PC-9 (cell line): Measurements from ENCODE around the gene PIP5K1B.

Experiments
- EZH2 ChIP-seq: fragments of 200-600 bp; sonication (generic); IDR thresholded peaks from 2 replicates; pipeline ENCODE4 v1.8.0; 2017; ENCODE audit warnings: antibody characterized with exemption, low read depth
- TF ChIP-seq, protein P1 (sequence below): fragments of 200-600 bp; sonication (generic); conservative IDR thresholded peaks from 2 replicates; pipeline ENCODE4 v1.6.1; 2017; ENCODE audit warnings: mixed run types, antibody characterized with exemption, mild to moderate bottlenecking, moderate library complexity

DNA sequence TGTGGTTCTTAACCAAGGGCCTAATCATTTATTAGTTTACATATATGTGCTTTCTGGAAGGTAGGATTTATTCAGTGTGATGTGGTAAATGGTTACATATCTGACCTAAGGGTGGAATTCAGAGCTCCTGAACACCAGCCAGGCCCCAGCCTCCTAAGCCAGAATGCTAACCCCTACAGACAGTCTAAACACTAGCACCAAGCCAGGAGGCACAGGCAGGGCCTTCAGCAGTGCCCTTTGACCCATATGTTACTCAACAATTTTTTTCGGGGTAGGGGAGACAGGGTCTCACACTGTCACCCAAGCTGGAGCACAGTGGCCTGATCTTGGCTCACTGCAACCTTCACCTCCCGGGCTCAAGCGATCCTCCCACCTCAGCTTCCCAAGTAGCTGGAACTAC, 268.6 kb downstream of the PIP5K1B start:
- TF ChIP-seq, protein P1, sequence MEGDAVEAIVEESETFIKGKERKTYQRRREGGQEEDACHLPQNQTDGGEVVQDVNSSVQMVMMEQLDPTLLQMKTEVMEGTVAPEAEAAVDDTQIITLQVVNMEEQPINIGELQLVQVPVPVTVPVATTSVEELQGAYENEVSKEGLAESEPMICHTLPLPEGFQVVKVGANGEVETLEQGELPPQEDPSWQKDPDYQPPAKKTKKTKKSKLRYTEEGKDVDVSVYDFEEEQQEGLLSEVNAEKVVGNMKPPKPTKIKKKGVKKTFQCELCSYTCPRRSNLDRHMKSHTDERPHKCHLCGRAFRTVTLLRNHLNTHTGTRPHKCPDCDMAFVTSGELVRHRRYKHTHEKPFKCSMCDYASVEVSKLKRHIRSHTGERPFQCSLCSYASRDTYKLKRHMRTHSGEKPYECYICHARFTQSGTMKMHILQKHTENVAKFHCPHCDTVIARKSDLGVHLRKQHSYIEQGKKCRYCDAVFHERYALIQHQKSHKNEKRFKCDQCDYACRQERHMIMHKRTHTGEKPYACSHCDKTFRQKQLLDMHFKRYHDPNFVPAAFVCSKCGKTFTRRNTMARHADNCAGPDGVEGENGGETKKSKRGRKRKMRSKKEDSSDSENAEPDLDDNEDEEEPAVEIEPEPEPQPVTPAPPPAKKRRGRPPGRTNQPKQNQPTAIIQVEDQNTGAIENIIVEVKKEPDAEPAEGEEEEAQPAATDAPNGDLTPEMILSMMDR: no peak
- TF ChIP-seq EZH2: no peak
